ENCODE data around the gene DBNDD1.
A peak's percentile ranks its signal among the peaks of the same experiment; 100 is the strongest.

The DBNDD1 gene

DNA sequence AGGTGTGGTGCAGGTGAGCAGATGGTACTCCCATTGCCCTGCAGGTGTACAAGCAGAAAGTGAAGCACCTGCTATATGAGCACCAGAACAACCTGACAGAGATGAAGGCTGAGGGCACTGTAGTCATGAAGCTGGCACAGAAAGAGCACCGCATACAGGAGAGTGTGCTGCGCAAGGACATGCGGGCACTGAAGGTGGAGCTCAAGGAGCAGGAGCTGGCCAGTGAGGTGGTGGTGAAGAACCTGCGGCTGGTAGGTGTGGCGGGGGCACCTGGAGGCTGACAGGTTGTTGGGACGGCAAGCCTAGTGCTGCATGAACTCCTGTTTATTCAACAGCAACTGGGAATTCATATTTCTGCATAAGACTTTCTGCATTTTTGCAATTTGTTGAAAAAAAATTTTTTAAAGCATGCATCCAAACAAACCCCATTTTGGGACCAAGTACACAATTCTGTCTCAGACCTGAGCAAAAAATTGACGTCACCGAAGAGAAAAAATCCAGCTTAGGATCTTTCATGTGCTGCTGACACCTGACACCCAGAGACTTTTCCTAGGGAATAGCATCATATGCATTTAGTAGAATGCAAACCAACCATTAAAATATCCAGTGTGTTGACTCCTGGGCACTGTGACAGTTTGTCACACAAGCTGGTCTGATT, 13.5 kb upstream of the DBNDD1 start:
- Histone ChIP-seq H3K4me3 (ENCODE audit: low read depth, low read length) (no peak overlapping the region), H3K36me3 (ENCODE audit: control insufficient read depth, insufficient read depth, low read length) (peaks cover 52% of the 10 kb centered on the region)

DNA sequence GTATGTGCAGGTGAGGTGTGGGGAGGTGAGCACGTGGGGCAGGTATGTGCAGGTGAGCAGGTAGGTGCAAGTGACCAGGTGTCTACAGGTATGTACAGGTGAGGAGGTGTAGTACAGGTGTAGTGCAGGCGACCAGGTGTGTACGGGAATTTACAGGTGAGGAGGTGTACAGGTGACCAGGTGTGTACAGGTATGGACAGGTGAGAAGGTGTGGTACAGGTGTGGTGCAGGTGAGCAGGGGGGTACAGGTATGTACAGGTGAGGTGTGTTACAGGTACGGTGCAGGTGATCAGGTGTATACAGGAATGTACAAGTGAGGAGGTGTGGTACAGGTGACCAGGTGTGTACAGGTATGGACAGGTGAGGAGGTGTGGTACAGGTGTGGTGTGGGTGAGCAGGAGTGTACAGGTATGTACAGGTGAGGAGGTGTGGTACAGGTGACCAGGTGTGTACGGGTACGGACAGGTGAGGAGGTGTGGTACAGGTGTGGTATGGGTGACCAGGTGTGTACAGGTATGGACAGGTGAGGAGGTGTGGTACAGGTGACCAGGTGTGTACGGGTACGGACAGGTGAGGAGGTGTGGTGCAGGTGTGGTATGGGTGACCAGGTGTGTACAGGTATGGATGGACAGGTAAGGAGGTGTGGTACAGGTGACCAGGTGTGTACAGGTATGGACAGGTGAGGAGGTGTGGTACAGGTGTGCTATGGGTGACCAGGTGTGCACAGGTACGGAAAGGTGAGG, 12.8 kb upstream of the DBNDD1 start:
- Histone ChIP-seq H3K36me3 (ENCODE audit: control insufficient read depth, insufficient read depth, low read length) (peaks cover 45% of the 10 kb centered on the region), H3K9me3 (ENCODE audit: control insufficient read depth, insufficient read depth, low read length) (no peaks in the 10 kb centered on the region), H3K9ac (ENCODE audit: low read depth, low read length) (no peak overlapping the region), H3K27me3 (ENCODE audit: control insufficient read depth, insufficient read depth, low read length) (no peaks in the 10 kb centered on the region), H3K4me3 (ENCODE audit: low read depth, low read length) (no peak overlapping the region), H3K4me1 (ENCODE audit: control insufficient read depth, insufficient read depth, low read length) (no peaks in the 10 kb centered on the region)

More for the DNA sequence above, 13.5 kb upstream of the DBNDD1 start:
- no peaks in the 10 kb centered on the region for H3K4me1 ChIP-seq (ENCODE audit: control insufficient read depth, insufficient read depth, low read length)
- no peaks in the 10 kb centered on the region for H3K9me3 ChIP-seq (ENCODE audit: control insufficient read depth, insufficient read depth, low read length)
- no peaks in the 10 kb centered on the region for H3K27me3 ChIP-seq (ENCODE audit: control insufficient read depth, insufficient read depth, low read length)
- no peak overlapping the region for H3K9ac ChIP-seq (ENCODE audit: low read depth, low read length)

DNA sequence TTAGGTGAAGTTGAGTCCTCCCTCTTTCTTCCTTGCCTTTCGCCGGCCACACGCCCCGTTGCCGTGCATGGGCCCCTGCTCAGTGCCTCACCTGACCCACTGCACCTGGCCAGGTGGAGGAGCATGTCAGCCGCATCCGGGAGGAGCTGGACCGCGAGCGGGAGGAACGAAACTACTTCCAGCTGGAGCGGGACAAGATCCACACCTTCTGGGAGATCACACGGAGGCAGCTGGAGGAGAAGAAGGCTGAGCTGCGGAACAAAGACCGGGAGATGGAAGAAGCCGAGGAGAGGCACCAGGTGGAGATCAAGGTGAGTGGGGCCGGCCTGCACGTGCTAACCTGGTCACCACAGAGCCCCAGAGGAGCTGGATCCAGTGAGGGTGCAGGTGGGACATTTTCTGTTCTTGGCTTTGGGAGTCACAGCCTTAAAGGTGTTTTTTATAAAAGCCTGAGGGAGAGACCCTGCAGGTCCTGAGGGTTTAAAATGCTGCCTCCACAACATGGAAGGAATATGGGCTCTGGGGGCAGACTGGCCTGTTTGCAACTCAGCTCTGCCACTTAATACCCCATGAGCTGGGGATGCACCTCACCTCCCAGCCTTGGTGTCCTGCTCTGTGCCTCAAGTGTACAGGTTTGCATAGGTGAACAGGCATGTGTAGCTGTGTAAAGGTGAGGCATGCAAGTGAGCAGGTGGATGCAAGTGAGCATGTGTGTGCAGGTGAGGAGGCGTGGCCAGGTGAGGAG, 12.1 kb upstream of the DBNDD1 start:
- no peaks in the 10 kb centered on the region for H3K9me3 ChIP-seq (ENCODE audit: control insufficient read depth, insufficient read depth, low read length)
- H3K4me1 ChIP-seq (ENCODE audit: control insufficient read depth, insufficient read depth, low read length) = no peaks in the 10 kb centered on the region
- H3K36me3 ChIP-seq (ENCODE audit: control insufficient read depth, insufficient read depth, low read length) = peaks cover 37% of the 10 kb centered on the region
- no peak overlapping the region for H3K4me3 ChIP-seq (ENCODE audit: low read depth, low read length)
- no peaks in the 10 kb centered on the region for H3K27me3 ChIP-seq (ENCODE audit: control insufficient read depth, insufficient read depth, low read length)
- H3K9ac ChIP-seq (ENCODE audit: low read depth, low read length) = no peak overlapping the region

DNA sequence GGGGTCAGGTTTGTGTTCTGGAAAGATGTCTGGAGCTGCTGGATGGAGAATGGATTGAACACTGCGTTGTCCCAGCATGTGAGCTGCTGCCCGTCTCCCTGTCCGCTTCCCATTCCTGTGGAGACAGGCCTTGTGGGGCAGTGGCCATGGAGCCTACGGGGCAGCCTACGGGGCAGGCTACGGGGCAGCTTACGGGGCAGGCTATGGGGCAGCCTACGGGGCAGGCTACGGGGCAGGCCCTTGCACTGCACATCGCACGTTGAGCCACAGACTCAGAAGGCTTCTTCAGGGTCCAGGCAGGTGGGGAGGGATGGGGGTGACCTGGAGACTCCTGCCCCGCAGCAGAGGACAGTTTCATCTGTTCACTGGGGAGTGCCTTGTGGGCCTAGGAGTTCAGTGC, 9.7 kb upstream of the DBNDD1 start:
- Histone ChIP-seq H3K9ac (ENCODE audit: low read depth, low read length) (no peak overlapping the region), H3K9me3 (ENCODE audit: control insufficient read depth, insufficient read depth, low read length) (no peaks in the 10 kb centered on the region), H3K4me1 (ENCODE audit: control insufficient read depth, insufficient read depth, low read length) (no peaks in the 10 kb centered on the region), H3K36me3 (ENCODE audit: control insufficient read depth, insufficient read depth, low read length) (peaks cover 24% of the 10 kb centered on the region), H3K4me3 (ENCODE audit: low read depth, low read length) (no peak overlapping the region), H3K27me3 (ENCODE audit: control insufficient read depth, insufficient read depth, low read length) (no peaks in the 10 kb centered on the region)

DNA sequence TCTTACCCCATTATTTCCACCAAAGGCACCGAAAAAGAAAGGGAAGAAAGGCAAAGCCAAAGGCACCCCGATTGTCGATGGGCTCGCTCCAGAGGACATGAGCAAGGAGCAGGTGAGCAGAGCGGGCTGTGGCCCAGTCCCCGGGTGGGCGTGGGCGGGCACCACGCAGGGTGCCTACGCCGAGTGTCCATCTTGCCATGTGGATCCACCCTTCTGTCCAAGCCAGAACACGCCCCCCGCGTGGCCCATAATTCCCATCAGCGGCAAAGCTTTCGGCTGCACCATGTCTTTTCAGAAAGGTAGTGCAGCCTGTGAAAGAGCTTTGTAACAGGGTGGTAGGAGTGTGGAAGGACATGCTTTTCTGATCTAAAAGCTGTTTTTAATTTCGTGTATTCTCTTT, 8.4 kb upstream of the DBNDD1 start:
- Histone ChIP-seq H3K36me3 (ENCODE audit: control insufficient read depth, insufficient read depth, low read length) (peaks cover 17% of the 10 kb centered on the region), H3K9ac (ENCODE audit: low read depth, low read length) (no peak overlapping the region), H3K27me3 (ENCODE audit: control insufficient read depth, insufficient read depth, low read length) (no peaks in the 10 kb centered on the region), H3K4me1 (ENCODE audit: control insufficient read depth, insufficient read depth, low read length) (no peaks in the 10 kb centered on the region), H3K4me3 (ENCODE audit: low read depth, low read length) (no peak overlapping the region), H3K9me3 (ENCODE audit: control insufficient read depth, insufficient read depth, low read length) (no peaks in the 10 kb centered on the region)

DNA sequence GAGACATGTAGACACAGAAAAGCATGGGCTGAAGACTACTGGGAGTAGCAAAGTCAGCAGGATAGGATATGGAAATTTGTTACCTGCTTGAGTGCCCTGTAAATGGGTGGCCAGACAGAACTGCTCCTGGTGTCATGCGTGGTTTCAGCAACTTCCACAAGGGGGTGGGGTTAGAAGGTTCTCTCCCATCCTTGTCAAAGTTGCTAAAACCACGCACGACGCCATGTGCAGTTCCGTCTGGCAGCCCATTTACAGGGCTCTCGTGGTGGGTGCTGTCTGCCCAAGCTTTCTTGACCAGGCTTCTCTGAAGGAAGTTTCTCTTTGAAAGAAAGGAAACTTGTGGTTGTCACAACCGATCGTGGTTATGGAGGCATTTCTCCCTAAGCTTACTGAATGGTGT, 6.9 kb upstream of the DBNDD1 start:
- Histone ChIP-seq H3K9ac (ENCODE audit: low read depth, low read length) (no peak overlapping the region), H3K4me3 (ENCODE audit: low read depth, low read length) (no peak overlapping the region), H3K36me3 (ENCODE audit: control insufficient read depth, insufficient read depth, low read length) (peaks cover 2% of the 10 kb centered on the region), H3K9me3 (ENCODE audit: control insufficient read depth, insufficient read depth, low read length) (no peaks in the 10 kb centered on the region), H3K27me3 (ENCODE audit: control insufficient read depth, insufficient read depth, low read length) (no peaks in the 10 kb centered on the region), H3K4me1 (ENCODE audit: control insufficient read depth, insufficient read depth, low read length) (peaks cover 2% of the 10 kb centered on the region)

DNA sequence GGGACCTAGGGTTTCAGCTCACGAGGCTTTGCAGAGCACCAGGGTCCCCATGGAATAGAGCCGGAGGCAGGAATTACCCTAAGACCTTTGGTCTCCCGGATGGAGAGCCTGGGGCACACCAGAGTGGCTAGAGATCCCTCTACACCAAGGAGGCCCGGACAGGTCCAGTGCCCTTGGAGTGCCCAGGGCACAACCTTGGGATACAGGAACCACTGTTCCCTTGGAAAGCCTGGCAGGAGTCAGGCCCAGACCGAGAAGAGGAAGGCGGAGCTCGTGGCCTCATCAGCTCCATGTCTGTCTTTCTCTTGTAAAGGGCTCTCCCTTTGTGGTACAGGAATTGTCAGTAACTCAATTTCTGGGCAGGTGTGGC, 3.8 kb upstream of the DBNDD1 start:
- Histone ChIP-seq H3K4me3 (ENCODE audit: low read depth, low read length) (peak overlapping the region; percentile 63), H3K9ac (ENCODE audit: low read depth, low read length) (no peak overlapping the region), H3K27me3 (ENCODE audit: control insufficient read depth, insufficient read depth, low read length) (no peaks in the 10 kb centered on the region)

DNA sequence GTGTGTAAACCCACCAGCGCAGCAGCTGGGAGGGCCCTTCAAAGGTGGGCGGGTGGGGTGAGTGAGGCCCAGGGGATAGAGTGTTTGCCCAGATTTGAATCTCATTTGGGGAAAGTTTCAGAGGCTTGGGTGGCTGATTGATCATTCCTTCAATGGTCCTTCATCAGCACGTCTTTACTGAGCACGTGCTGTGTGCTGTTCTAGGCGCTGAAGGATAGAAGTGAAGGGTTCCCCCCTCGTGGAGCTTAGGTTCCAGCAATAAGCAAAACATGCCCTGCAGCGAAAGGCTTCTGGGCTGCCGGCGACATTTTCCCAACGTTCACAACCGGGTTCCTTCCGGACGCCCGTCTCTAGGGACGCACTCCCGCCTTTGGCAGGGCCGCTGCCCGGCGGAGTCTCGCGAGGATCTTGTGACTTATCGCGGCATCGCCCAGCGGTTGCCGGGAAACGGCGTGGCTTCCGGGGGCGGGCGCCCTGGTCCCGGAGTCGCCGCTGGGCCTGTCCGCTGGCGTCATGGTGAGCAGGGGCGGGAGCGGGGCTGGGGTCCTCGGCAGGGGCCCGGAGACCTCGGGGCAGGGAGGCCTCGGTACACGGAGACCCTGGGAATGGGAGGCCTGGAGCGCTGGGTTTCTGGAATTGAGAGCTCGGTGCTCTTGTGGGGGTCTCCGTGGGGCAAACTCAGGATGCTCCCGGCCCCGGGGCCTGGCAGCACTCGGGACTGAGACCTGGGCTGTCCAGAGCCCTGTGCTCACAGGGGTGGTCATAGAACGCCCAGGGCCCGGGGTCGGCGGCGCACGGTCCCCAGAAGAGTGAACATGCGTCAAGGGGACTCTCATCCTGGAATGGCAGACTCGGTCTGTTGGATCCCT, 3.2 kb upstream of the DBNDD1 start:
- Histone ChIP-seq H3K9ac (ENCODE audit: low read depth, low read length) (peak overlapping the region; percentile 28), H3K36me3 (ENCODE audit: control insufficient read depth, insufficient read depth, low read length) (no peaks in the 10 kb centered on the region), H3K4me3 (ENCODE audit: low read depth, low read length) (peak overlapping the region; percentile 63), H3K4me1 (ENCODE audit: control insufficient read depth, insufficient read depth, low read length) (peaks cover 16% of the 10 kb centered on the region), H3K27me3 (ENCODE audit: control insufficient read depth, insufficient read depth, low read length) (no peaks in the 10 kb centered on the region), H3K9me3 (ENCODE audit: control insufficient read depth, insufficient read depth, low read length) (no peaks in the 10 kb centered on the region)

More for the DNA sequence above, 3.8 kb upstream of the DBNDD1 start:
- Histone ChIP-seq H3K9me3 (ENCODE audit: control insufficient read depth, insufficient read depth, low read length) (no peaks in the 10 kb centered on the region), H3K4me1 (ENCODE audit: control insufficient read depth, insufficient read depth, low read length) (peaks cover 10% of the 10 kb centered on the region), H3K36me3 (ENCODE audit: control insufficient read depth, insufficient read depth, low read length) (no peaks in the 10 kb centered on the region)

DNA sequence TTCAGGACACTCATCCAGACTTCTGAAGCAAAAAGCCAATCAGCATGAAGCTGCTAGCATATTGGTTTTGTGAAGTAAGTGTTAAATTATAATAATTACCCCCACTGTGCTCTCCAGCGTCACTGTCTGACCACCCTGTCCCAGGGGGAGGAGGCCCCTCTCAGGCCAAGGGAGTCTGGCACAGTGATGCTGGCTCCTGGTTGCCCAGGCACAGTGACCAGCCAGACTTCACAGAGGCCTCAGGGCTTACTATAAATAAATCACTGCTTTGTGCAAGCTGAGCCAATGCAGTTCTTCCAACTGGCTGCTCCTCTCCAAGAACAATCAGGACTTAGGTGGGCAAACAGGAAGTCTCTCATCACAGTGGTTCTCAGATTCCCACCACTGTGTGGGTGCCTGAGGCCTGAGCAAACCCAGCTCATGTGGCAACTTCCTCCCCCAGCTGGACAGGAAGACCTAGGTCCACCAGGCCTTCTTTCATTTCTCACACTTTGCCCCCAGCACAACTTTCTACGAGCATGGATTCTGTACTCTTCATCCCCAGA, 1.7 kb upstream of the DBNDD1 start:
- no peak overlapping the region for H3K9ac ChIP-seq (ENCODE audit: low read depth, low read length)
- peak overlapping the region; percentile 71 for H3K4me3 ChIP-seq (ENCODE audit: low read depth, low read length)
- H3K27me3 ChIP-seq (ENCODE audit: control insufficient read depth, insufficient read depth, low read length) = no peaks in the 10 kb centered on the region

DNA sequence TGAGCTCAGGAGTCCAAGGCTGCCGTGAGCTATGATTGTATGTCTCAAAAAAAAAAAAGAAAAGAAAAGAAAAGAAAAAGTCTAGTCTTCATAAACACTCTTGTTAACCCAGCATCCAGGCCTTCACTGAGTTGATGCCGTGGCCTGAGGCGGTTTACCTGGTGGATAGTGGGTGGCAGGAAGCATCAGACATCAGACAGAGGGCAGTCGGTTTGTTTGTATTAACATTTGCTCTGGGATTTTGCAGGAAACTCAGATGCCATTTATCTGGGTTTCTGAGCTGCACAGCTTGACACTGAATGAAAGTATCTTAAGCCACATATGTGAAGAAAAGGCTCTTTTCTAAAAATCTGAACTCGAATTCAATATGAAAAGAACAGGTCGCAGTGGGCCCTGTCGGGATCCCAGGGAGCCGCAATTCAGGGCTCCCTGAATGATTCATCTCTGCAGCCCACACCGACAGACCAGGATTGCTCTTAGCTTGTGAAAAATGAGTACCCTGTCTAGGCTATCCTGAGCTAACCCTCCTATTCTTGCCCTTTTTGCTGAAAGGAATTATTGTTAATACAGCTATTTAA, 1.1 kb upstream of the DBNDD1 start:
- Histone ChIP-seq H3K36me3 (ENCODE audit: control insufficient read depth, insufficient read depth, low read length) (peaks cover 3% of the 10 kb centered on the region), H3K4me3 (ENCODE audit: low read depth, low read length) (peak overlapping the region; percentile 71), H3K4me1 (ENCODE audit: control insufficient read depth, insufficient read depth, low read length) (peaks cover 17% of the 10 kb centered on the region), H3K9ac (ENCODE audit: low read depth, low read length) (peak overlapping the region; percentile 28), H3K9me3 (ENCODE audit: control insufficient read depth, insufficient read depth, low read length) (no peaks in the 10 kb centered on the region), H3K27me3 (ENCODE audit: control insufficient read depth, insufficient read depth, low read length) (no peaks in the 10 kb centered on the region)

More for the DNA sequence above, 1.7 kb upstream of the DBNDD1 start:
- Histone ChIP-seq H3K9me3 (ENCODE audit: control insufficient read depth, insufficient read depth, low read length) (no peaks in the 10 kb centered on the region), H3K4me1 (ENCODE audit: control insufficient read depth, insufficient read depth, low read length) (peaks cover 17% of the 10 kb centered on the region), H3K36me3 (ENCODE audit: control insufficient read depth, insufficient read depth, low read length) (peaks cover 3% of the 10 kb centered on the region)

All from iPS-15b (cell line).